Common myeloid progenitor, CD34-positive (primary cell): Measurements from ENCODE around the gene DUSP7.

Source experiments
- CTCF ChIA-PET: fragments of 350-600 bp; sonication (Branson Sonifier 250); formaldehyde crosslinking; loops from one replicate; lab custom pipeline; 2021; ENCODE audit warnings: antibody characterized with exemption; lab: Charles Lee
- POLR2A ChIA-PET: fragments of 350-600 bp; sonication (Branson Sonifier 250); formaldehyde crosslinking; loops from one replicate; lab custom pipeline; 2021; ENCODE audit warnings: antibody characterized with exemption; lab: Charles Lee
- DNase-seq, 3 donors: peaks; one replicate each; pipeline versions ENCODE4 v3.0.0 to v3.0.0-alpha.2; 2013
- H3K27ac ChIP-seq, 2 experiments: 1 replicate in 1 of 2; 2 replicates in 1 of 2; pipeline ENCODE4 v1.7.0; 2013; ENCODE audit warnings: inconsistent platforms in 2 of 2, low read length in 2 of 2, mild to moderate bottlenecking in 2 of 2, low read depth in 1 of 2, moderate library complexity in 1 of 2; ENCODE audit not compliant: severe bottlenecking in 2 of 2, insufficient read depth in 1 of 2, poor library complexity in 1 of 2
- H3K27me3 ChIP-seq, 5 experiments: replicated peaks in 2 of 5; 1 replicate in 3 of 5; 2 replicates in 2 of 5; pipeline versions ENCODE4 v1.6.1 to v1.7.0; 2013; ENCODE audit warnings: low read length in 4 of 5, mild to moderate bottlenecking in 2 of 5, moderate library complexity in 2 of 5, inconsistent platforms in 1 of 5; ENCODE audit not compliant: insufficient read depth in 5 of 5, control insufficient read depth in 4 of 5
- H3K36me3 ChIP-seq, 4 experiments: 1 replicate in 2 of 4; 2 replicates in 2 of 4; pipeline versions ENCODE4 v1.6.1 to v1.7.0; 2013; ENCODE audit warnings: low read length in 3 of 4, control low read depth in 1 of 4, mild to moderate bottlenecking in 1 of 4; ENCODE audit not compliant: control insufficient read depth in 4 of 4, insufficient read depth in 4 of 4
- H3K4me1 ChIP-seq, 4 experiments: 1 replicate in 3 of 4; 2 replicates in 1 of 4; pipeline versions ENCODE4 v1.6.1 to v1.7.1; 2013; ENCODE audit warnings: low read length in 3 of 4, mild to moderate bottlenecking in 3 of 4, control low read depth in 1 of 4, inconsistent platforms in 1 of 4, moderate library complexity in 1 of 4; ENCODE audit not compliant: control insufficient read depth in 4 of 4, insufficient read depth in 4 of 4; ENCODE audit errors: control extremely low read depth in 1 of 4
- H3K4me3 ChIP-seq, 7 experiments: 1 replicate in 4 of 7; 2 replicates in 3 of 7; pipeline versions ENCODE4 v1.5.1 to v1.7.0; 2013; ENCODE audit warnings: mild to moderate bottlenecking in 7 of 7, low read length in 6 of 7, moderate library complexity in 6 of 7, inconsistent platforms in 2 of 7, low read depth in 2 of 7, control low read depth in 1 of 7; ENCODE audit not compliant: insufficient read depth in 4 of 7, control insufficient read depth in 1 of 7; ENCODE audit errors: extremely low read depth in 1 of 7
- H3K9me3 ChIP-seq, 5 experiments: 1 replicate in 4 of 5; 2 replicates in 1 of 5; pipeline versions ENCODE4 v1.6.1 to v1.7.1; 2013; ENCODE audit warnings: low read length in 4 of 5, mild to moderate bottlenecking in 2 of 5, inconsistent platforms in 1 of 5, low read depth in 1 of 5, moderate library complexity in 1 of 5; ENCODE audit not compliant: control insufficient read depth in 4 of 5, insufficient read depth in 2 of 5; ENCODE audit errors: control extremely low read depth in 1 of 5
- WGBS: methylation state at CpG from one replicate; pipeline ENCODE4 v1.1.5; 2013; ENCODE audit not compliant: insufficient coverage; 5-methylcytosine and 5-hydroxymethylcytosine counted together

The DUSP7 gene

DNA sequence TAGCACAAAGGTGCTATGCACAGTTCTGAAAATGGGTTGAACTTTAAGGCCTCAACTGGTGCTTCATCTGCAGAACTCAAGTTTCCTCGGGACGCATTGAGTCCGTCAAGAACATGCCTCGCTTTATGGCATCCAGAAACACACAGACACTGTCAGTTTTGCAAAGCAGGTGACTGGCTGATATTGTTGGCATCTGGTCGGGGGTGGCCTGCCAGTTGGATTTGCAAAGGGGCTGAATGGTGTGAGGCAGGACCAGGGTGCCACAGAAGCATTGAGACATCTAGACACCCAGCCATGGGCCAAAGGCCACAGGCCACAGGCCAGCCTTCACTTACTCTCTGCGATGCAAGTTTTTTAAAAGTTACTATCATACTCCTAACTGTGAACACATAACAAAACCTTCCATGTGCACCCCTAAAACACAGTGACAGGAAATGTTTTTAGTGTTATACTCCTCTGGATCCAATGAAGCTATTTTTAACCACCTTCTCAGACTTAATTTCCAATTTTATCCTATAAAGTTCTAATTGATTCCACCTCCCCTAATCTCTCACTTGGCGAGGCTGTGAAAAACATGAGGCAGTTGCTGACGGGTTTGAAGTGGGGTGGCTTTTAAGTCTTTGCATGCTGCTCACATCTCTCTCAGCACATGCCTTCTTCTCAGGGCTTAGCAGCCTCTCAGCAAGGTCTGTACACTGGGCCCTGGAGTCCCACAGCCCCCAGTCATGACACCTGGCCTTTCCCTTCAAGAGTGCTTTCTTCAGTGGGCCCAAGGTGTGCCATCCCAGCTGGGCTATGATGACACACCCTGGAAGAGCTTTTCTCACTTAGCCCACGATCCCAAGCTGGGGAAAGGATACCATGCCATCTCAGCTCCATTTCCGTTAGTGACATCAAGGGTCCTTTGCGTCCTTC lies 38.5 kb upstream of the DUSP7 start:
- H3K4me1 ChIP-seq: peaks cover 0 to 12% (median 0%) of the 10 kb centered on the region in 4 experiments
- no peak for DNase-seq
- 98% methylated on average over 10 of the region's 11 CpGs for WGBS
- H3K27me3 ChIP-seq: no peaks in the 10 kb centered on the region
- CTCF ChIA-PET: interaction anchor here (2.3 kb wide), 1 partner anchor 28 kb away, joined by 10 read pairs; no protein-coding TSS in a partner anchor
- H3K9me3 ChIP-seq: no peaks in the 10 kb centered on the region
- H3K36me3 ChIP-seq: peaks cover 2 to 47% (median 11%) of the 10 kb centered on the region in 4 experiments
- H3K4me3 ChIP-seq: no peak overlapping the region
- H3K27ac ChIP-seq: no peak overlapping the region
- POLR2A ChIA-PET: no interaction called here

DNA sequence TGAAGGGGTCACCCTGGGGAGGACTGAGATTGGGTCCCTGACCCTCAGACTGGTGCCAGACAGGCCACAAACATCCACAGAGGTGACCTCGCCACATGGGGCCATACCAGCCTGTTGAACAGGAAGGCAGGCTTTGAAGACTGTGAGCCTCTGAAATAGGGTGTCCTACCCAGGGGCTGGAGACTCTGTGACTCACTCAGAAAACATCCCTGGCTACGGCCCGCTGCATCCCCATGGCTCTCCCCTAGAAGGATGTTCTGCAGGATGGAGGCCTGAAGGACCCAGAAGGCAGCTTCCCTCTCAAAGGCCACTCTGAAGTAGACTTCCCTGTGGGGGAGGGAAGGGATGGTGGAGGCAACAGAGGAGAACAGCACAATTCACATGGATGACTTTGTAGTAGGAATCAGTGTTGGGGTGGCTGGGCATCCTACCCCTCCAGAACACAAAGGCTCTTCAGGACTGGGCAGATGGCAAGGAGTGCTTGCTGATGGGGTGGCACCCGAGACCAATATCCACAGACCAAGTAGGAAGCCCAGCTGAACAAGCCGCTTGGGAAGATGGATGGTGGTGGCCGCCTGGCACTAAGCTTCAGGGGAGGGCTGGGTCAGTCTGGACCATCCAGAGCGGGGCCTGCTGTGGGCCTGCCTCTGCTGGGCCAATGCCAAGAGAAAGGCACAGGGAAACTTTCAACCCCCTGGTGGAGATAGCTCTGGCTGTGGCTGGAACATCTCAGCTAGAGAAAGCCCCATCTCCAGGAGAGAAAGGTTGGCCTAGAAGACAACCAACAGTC lies 37.6 kb upstream of the DUSP7 start:
- DNase-seq: no peak
- Histone ChIP-seq H3K27ac (no peak overlapping the region), H3K4me3 (no peak overlapping the region), H3K9me3 (no peaks in the 10 kb centered on the region), H3K4me1 (peaks cover 0 to 21% (median 3%) of the 10 kb centered on the region in 4 experiments), H3K27me3 (no peaks in the 10 kb centered on the region), H3K36me3 (peaks cover 2 to 45% (median 11%) of the 10 kb centered on the region in 4 experiments)
- ChIA-PET CTCF (interaction anchor here (2.3 kb wide), 1 partner anchor 29 kb away, joined by 10 read pairs; no protein-coding TSS in a partner anchor), POLR2A (no interaction called here)
- WGBS: 100% methylated on average over 5 of the region's 7 CpGs

DNA sequence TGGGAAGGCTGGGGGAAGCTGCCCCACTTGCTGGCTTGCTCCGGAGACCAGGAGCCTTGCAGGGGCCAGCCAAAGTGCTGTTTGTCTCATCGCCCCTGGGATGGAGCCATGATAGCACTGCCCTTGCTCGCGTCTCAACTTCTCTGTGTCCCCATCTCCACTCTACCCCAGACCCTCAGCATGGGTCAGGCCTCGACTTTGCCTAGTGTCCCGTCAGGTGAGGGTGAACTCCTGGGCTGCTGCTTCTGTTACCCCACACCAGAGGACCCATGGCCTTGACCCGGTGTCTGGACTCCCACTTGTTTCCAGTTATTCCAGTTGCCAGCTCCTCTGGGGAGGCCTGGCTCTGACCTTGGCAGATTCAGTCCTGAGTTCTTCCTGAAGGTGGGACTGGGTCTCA lies 36.5 kb upstream of the DUSP7 start:
- H3K27ac ChIP-seq: no peak overlapping the region
- peaks cover 2 to 39% (median 10%) of the 10 kb centered on the region in 4 experiments for H3K36me3 ChIP-seq
- no peak for DNase-seq
- 98% methylated on average over 6 of the region's 7 CpGs for WGBS
- peaks cover 1 to 31% (median 11%) of the 10 kb centered on the region in 4 experiments for H3K4me1 ChIP-seq
- H3K9me3 ChIP-seq: no peaks in the 10 kb centered on the region
- H3K4me3 ChIP-seq: no peak overlapping the region
- no peaks in the 10 kb centered on the region for H3K27me3 ChIP-seq
- POLR2A ChIA-PET: no interaction called here
- CTCF ChIA-PET: interaction anchor here (2.3 kb wide), 1 partner anchor 30 kb away, joined by 10 read pairs; no protein-coding TSS in a partner anchor

DNA sequence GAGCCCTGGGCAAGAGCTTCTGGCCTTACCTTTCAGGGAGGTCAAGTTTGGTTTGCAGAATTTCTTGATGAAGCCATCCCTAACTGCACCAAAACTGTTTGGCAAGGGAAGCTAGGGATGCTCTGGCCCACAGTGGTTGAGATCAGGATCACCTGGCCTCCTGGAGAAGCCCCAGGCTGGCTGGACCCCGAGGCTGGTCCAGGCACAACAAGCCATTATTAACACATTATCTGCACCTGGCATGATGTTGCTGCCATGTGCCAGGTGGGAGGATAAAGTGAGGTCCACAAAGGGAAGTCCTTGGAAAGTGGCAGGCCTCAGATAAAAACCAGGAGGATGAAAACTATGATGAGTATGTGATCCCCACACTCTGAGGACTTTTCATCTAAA lies 35.9 kb upstream of the DUSP7 start:
- Histone ChIP-seq H3K27me3 (no peaks in the 10 kb centered on the region), H3K4me3 (no peak overlapping the region), H3K9me3 (no peaks in the 10 kb centered on the region), H3K27ac (no peak overlapping the region), H3K36me3 (peaks cover 0 to 34% (median 10%) of the 10 kb centered on the region in 4 experiments), H3K4me1 (peaks cover 3 to 37% (median 17%) of the 10 kb centered on the region in 4 experiments)
- POLR2A ChIA-PET: no interaction called here
- CTCF ChIA-PET: interaction anchor here (0.8 to 1.2 kb wide), 2 partner anchors 8 to 9 kb away, joined by 3 read pairs; no protein-coding TSS in a partner anchor
- DNase-seq: no peak
- no CpG with 5 or more reads among the region's 1 CpG for WGBS

DNA sequence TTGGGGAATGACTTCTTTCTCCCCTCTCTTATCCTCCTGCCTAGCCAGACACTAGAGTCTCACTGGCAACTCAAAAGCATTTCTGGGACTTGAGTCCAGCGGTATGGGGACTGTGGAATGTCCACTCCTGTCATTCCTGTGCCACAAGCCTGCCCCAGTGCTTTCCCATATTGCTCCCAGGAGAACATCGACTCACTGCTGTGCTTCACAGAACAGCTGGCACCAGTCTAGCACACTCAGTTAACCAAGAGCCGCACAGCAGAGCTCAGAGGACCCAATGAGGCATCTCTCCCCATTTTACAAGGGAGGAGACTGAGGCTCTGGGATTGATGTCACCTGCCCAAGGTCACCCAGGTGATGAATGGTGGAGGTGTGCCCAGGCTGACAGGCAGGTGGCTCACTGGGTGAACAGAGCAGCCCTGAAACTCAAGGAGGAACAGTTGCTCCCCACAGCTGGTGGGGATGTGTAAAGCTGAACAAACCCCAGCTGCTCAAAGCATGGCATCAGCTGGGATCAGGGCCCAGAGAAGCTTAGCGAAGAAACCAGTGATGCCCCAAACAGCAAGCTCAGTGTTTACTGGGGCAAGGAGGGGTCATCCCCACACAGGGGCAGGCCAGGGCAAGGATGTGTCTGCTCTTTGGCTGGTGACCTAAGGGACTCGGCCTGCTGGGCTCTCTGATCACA lies 35.4 kb upstream of the DUSP7 start:
- ChIA-PET CTCF (interaction anchor here (0.8 to 1.5 kb wide), 4 partner anchors 8 to 32 kb away, joined by 3 to 4 read pairs (median 3); no protein-coding TSS in a partner anchor), POLR2A (no interaction called here)
- DNase-seq: no peak
- WGBS: 98% methylated on average over 4 of the region's 5 CpGs
- peaks cover 0 to 29% (median 7%) of the 10 kb centered on the region in 4 experiments for H3K36me3 ChIP-seq
- no peak overlapping the region for H3K4me3 ChIP-seq
- peaks cover 5 to 43% (median 23%) of the 10 kb centered on the region in 4 experiments for H3K4me1 ChIP-seq
- H3K27me3 ChIP-seq: no peaks in the 10 kb centered on the region
- no peaks in the 10 kb centered on the region for H3K9me3 ChIP-seq
- no peak overlapping the region for H3K27ac ChIP-seq

DNA sequence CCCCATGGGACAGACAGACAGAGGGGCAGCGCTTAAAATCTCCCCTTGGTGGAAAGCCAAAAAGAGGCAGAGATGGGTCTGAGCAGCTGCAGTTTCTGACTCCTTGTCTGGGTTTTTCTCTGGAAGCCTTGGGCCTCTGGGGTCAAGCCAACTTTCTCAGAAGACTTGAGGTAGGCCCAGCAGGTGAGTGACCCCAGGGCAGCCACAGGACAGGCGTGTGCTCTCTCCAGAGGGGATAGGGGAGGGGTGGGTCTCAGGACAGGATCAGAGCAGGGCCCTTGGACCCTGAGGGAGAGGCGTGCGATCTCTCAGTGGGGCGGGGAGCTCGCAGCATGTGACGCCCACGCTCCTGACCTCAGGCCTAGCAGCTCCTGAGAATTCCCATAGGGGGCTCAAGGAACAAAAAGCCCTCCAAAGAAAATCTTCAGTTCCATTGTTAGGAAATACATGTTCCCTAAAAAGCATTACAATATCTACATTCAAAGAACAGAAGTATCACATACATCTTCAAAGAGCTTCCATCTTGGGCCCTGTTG lies 34.6 kb upstream of the DUSP7 start:
- Histone ChIP-seq H3K36me3 (peaks cover 0 to 22% (median 5%) of the 10 kb centered on the region in 4 experiments), H3K4me1 (peaks cover 5 to 50% (median 30%) of the 10 kb centered on the region in 4 experiments), H3K4me3 (no peak overlapping the region), H3K9me3 (no peaks in the 10 kb centered on the region), H3K27ac (no peak overlapping the region), H3K27me3 (no peaks in the 10 kb centered on the region)
- WGBS: 95% methylated on average over 7 of the region's 8 CpGs
- CTCF ChIA-PET: interaction anchor here (1.1 to 1.5 kb wide), 3 partner anchors 15 to 32 kb away, joined by 3 to 4 read pairs (median 3); no protein-coding TSS in a partner anchor
- no peak for DNase-seq
- POLR2A ChIA-PET: no interaction called here
